22Rv1 (cell line): ENCODE results near the gene SMPDL3B.

Experiments
- H3K27ac ChIP-seq: fragments of 450-650 bp; 2 replicates; pipeline ENCODE4 v1.5.1; 2017
- ZFX ChIP-seq: fragments of 450-650 bp; IDR thresholded peaks from 2 replicates; pipeline ENCODE4 v1.6.1; 2017; ENCODE audit warnings: antibody characterized with exemption, borderline replicate concordance
- TF ChIP-seq, protein P1 (sequence below): fragments of 450-650 bp; IDR thresholded peaks from 2 replicates; pipeline ENCODE4 v1.5.1; 2017; ENCODE audit warnings: mild to moderate bottlenecking

Gene SMPDL3B

DNA sequence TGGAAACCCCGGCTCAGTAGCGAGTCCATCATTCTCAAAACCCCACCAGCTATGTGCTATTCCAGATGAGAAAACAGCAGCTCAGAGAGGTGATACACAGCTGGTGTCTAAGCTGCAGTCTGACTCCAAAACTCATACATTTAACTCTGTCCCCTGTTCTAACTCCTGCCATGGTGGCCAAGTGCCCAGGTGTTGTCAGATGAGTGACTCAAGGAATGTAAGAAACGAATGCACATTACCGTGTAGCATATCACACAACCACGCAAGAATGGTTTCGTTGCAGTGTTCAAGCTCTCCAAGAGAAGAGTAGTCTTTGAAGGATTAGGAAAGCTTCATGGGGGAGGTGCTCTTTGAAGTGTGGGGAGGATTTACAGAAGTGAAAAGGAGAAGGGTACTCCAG, 20.3 kb downstream of the SMPDL3B start:
- no peak for TF ChIP-seq ZFX
- TF ChIP-seq, protein P1, sequence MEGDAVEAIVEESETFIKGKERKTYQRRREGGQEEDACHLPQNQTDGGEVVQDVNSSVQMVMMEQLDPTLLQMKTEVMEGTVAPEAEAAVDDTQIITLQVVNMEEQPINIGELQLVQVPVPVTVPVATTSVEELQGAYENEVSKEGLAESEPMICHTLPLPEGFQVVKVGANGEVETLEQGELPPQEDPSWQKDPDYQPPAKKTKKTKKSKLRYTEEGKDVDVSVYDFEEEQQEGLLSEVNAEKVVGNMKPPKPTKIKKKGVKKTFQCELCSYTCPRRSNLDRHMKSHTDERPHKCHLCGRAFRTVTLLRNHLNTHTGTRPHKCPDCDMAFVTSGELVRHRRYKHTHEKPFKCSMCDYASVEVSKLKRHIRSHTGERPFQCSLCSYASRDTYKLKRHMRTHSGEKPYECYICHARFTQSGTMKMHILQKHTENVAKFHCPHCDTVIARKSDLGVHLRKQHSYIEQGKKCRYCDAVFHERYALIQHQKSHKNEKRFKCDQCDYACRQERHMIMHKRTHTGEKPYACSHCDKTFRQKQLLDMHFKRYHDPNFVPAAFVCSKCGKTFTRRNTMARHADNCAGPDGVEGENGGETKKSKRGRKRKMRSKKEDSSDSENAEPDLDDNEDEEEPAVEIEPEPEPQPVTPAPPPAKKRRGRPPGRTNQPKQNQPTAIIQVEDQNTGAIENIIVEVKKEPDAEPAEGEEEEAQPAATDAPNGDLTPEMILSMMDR, result no peak
- H3K27ac ChIP-seq, result no peak overlapping the region

DNA sequence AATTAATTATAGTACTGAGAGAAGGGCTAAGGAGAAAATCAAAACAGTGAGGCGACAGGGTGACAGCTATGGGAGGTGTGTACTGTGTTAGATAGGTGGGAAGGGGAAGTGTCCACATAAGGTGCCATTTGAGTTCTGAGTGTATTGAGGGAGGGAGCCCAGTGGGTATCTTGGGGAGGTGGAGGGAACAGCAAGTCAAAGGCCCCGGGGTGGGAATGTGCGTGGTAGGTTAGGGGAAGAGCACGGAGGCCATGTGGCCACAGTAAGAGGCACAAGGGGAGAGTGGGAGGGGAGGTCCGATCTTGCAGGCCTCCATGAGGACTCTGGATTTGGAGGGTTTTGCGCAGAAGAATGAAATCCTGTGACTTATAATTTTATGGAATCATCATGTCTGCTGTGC, 22.0 kb downstream of the SMPDL3B start:
- TF ChIP-seq, protein P1, result no peak
- TF ChIP-seq ZFX, result no peak
- H3K27ac ChIP-seq, result no peak overlapping the region

DNA sequence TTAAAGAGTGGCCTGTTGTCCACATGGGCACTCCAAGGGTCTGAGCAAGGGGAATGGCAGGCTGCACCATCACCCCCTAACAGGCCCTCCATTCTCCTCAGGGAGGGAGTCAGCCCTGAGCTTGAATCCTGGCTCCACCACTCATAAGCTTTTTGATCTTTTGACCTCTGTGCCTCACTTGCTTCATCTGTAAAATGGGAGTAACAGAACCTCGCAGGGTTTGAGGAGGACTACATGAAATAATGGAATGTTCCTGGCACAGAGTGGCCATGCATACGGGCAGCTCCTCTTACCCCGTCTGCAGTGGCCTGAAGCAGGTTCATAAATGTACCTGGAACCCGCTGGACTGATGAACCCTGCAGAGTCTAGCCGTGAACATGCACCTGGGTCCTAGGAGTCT, 22.9 kb downstream of the SMPDL3B start:
- H3K27ac ChIP-seq, result no peak overlapping the region
- TF ChIP-seq, protein P1, result no peak
- TF ChIP-seq ZFX, result no peak

DNA sequence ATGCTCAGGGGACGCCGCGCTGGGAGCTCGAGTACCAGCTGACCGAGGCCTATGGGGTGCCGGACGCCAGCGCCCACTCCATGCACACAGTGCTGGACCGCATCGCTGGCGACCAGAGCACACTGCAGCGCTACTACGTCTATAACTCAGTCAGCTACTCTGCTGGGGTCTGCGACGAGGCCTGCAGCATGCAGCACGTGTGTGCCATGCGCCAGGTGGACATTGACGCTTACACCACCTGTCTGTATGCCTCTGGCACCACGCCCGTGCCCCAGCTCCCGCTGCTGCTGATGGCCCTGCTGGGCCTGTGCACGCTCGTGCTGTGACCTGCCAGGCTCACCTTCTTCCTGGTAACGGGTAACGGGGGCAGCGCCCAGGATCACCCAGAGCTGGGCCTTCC, 23.7 kb downstream of the SMPDL3B start:
- TF ChIP-seq, protein P1, result no peak
- TF ChIP-seq ZFX, result no peak
- H3K27ac ChIP-seq, result no peak overlapping the region

DNA sequence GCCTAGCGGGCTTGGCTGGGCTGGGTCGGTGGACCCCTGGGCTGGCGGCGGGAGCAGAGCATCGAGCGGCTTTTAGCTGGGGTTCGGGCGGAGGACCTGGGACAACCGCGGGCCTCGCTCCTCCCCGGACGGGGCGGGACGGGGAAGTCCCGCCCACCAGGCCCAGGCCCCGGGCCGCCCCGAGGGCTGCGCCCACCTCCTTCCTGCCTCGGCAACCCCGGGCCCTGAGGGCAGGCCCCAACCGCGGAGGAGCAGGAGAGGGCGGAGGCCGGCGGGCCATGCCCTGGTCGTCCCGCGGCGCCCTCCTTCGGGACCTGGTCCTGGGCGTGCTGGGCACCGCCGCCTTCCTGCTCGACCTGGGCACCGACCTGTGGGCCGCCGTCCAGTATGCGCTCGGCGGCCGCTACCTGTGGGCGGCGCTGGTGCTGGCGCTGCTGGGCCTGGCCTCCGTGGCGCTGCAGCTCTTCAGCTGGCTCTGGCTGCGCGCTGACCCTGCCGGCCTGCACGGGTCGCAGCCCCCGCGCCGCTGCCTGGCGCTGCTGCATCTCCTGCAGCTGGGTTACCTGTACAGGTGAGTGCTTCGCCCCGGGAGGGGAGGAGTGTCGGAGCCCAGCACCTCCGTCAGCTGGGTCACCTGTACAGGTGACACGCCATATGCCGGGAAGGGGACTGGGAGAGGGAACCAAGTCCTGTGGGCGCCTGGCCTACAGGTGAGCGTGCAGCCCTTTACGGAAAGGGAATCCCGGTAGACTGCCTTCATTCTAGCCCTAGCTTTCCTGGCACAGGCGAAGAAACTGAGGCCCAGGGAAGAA, 25.2 kb downstream of the SMPDL3B start, which contains the start of gene XKR8:
XKR8 (plus strand) TSS at position 182 of the 812 bp plus-strand sequence; CDS start at position 279, 97 bp downstream.
- TF ChIP-seq, protein P1, result peak; percentile 94
- TF ChIP-seq ZFX, result no peak
- H3K27ac ChIP-seq, result peak within 1 kb of the TSS; percentile 76

DNA sequence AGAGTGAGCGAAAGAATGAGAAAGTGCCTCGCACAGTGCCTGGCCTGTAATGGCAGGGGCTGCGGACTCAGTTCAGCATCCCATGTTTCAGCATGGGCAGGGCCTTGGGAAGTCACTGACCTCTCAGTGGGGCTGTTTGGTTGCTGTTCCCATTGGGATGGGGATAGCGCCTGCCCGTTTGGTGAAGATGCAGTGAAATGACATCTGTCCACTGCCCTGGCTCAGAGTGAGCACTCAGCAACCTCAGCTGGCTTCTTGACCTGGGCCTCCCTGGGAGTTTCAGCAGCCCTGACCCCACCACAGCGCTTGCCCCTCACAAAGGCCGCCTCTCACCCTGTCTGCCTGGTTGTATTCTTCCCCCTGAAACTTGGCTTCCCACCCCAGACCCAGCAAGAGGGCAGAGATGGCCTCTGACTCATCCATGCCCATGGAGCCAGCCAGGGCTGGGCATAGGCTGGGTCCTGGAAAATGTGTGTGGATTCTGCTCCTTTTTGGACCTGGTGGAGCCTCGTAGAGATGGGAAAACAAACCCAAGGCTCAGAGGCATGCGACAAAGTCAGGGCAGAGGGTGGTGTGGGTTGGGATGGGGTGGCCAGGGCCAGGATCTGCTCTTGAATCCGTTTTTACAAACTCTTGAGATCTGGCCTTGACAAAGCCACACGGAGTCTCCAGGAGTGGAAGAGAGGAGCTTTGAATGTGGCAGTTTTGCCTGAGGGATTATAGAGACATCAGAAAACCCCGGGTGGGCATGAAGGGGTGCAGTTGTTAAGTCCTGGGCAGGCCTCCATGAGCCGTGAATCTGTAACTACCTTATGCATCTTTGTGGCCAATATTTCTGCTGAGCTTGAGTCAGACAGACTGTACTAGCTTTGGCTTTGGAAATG, 26.2 kb downstream of the SMPDL3B start:
- H3K27ac ChIP-seq, result peak overlapping the region; percentile 76
- no peak for TF ChIP-seq ZFX
- TF ChIP-seq, protein P1, result no peak
